Left forelimb (tissue), 1 donor: ENCODE data around the gene FBH1.
"Not testable (repeated sequence)": the region's sequence is repeated elsewhere in the genome, so short reads cannot be mapped to it uniquely, and the experiment has no call there.

ENCODE experiments used
- DNase-seq: peaks from one replicate; pipeline ENCODE4 v3.0.0-alpha.2; 2018; ENCODE audit warnings: low spot score

Gene FBH1

GRCh38 chr10:5959581-5960069, 69.6 kb downstream of the FBH1 start:
- no peak for DNase-seq

- no peak for DNase-seq
Measured at GRCh38 chr10:5960070-5960972, 70.3 kb downstream of the FBH1 start.

GRCh38 chr10:5960973-5961275, 70.9 kb downstream of the FBH1 start:
- DNase-seq = not testable (repeated sequence)

- no peak for DNase-seq
Measured at GRCh38 chr10:5961405-5962100, 71.5 kb downstream of the FBH1 start.

- DNase-seq = not testable (repeated sequence)
Measured at GRCh38 chr10:5962358-5962940, 72.4 kb downstream of the FBH1 start.

GRCh38 chr10:5963071-5963470, 73.0 kb downstream of the FBH1 start:
- no peak for DNase-seq

- DNase-seq = no peak
Measured at GRCh38 chr10:5963591-5963990, 73.5 kb downstream of the FBH1 start.

- DNase-seq = no peak
Measured at GRCh38 chr10:5964736-5965135, 74.7 kb downstream of the FBH1 start.

GRCh38 chr10:5965266-5965665, 75.2 kb downstream of the FBH1 start:
- no peak for DNase-seq

- DNase-seq = no peak
Measured at GRCh38 chr10:5968037-5968680, 78.1 kb downstream of the FBH1 start.

GRCh38 chr10:5968681-5969453, 78.8 kb downstream of the FBH1 start:
- DNase-seq = no peak

- DNase-seq = no peak
Measured at GRCh38 chr10:5970066-5970465, 80.0 kb downstream of the FBH1 start.

GRCh38 chr10:5970527-5970926, 80.5 kb downstream of the FBH1 start:
- DNase-seq = no peak

- DNase-seq = no peak
Measured at GRCh38 chr10:5971315-5971832, 81.3 kb downstream of the FBH1 start.

- DNase-seq = no peak
Measured at GRCh38 chr10:5971886-5972285, 81.8 kb downstream of the FBH1 start.

GRCh38 chr10:5973069-5973468, 83.0 kb downstream of the FBH1 start:
- DNase-seq = no peak

GRCh38 chr10:5975641-5976473, 85.8 kb downstream of the FBH1 start:
- DNase-seq = no peak

- no peak for DNase-seq
Measured at GRCh38 chr10:5976512-5977470, 86.7 kb downstream of the FBH1 start.
